ENCODE measurements around the gene ADGRG6. TPM values are rescaled to one million over a fixed set of nuclear protein-coding genes. Genes with fewer than 3 reads are reported as not detected.

The ADGRG6 gene
- total RNA-seq, 1 experiment from 2014 or later, result 30.3 TPM

DNA sequence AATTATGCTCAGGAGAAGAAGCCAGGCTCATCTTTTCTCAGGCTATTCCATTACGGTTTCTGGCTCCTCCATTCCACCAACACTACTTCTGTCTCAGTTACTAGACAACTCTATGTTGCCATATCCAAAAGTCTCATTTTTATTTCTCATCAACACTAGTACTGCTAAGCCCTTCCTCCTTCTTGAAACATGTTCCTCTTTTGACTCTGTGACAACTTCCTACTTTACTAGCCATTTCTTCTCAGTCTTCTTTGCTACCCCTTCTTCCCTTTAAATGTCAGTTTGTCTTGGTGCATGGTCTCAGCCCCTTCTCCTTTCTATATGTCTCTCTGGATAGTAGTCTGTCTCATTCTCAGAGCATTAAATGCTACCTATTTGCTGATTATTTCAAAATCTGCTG, 7.1 kb upstream of the ADGRG6 start:
- no peak overlapping the region for H3K27ac ChIP-seq
- TF ChIP-seq CTCF (conservative IDR thresholded peaks at IDR 0.05), result no peak
- no peak for TF ChIP-seq EZH2 (IDR thresholded peaks at IDR 0.05; ENCODE audit: low read depth)
- CTCF ChIA-PET, result no interaction called here

DNA sequence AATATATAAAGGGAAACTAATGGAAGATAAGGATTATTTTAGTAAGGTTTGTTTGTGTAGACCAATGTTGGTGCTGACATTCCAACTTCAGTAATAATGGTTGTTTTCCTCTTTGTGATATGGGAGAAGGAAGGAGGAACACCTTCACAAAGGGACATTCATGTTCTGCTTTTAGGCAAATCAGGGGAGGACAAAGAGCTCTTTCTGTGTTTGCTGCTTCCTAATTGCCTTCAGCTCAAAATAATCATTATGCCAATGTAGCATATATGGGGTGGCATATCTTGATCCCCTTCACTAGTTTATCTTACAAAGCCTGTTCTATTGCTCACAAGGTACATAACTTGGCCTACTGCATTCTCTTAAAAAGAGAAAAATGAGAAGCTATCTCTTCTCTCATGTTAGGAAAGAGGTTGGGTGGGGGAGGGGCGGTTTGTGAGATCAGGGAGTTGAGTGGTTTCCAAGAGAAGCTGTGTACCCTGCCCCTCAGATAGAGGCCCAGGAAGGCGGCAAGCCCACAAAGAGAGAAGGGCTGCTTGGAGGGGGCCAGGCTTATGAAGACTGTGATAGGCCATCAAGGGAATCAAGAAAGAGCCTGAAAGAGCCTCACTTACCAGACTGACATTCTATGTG, 4.7 kb upstream of the ADGRG6 start:
- Histone ChIP-seq H3K79me2 (ENCODE audit: low read depth) (no peaks in the 10 kb centered on the region), H3K9me2 (ENCODE audit: insufficient read depth) (no peaks in the 10 kb centered on the region), H2AFZ (no peak overlapping the region), H3K4me2 (no peak overlapping the region), H3K27me3 (ENCODE audit: insufficient read depth, low read depth) (no peaks in the 10 kb centered on the region), H3K4me1 (replicated peaks; ENCODE audit: insufficient read depth) (peaks cover 15% of the 10 kb centered on the region), H3K36me3 (ENCODE audit: low read depth) (no peaks in the 10 kb centered on the region), H4K20me1 (ENCODE audit: insufficient read depth) (no peaks in the 10 kb centered on the region), H3K27ac (no peak overlapping the region), H3F3A (ENCODE audit: insufficient read depth, low read depth) (peaks cover 19% of the 10 kb centered on the region), H3K9me3 (ENCODE audit: insufficient read depth, low read depth) (peaks cover 6% of the 10 kb centered on the region; the same call in 1 of the 2 replicates), H3K4me3 (no peak overlapping the region)
- POLR2A ChIA-PET (ENCODE audit: unreplicated experiment), result no interaction called here
- no TSS peak for BruUV-seq (replicated peaks)
- TF ChIP-seq EZH2 (IDR thresholded peaks at IDR 0.05; ENCODE audit: low read depth), result no peak
- TF ChIP-seq CTCF (conservative IDR thresholded peaks at IDR 0.05), result no peak
- no peak for DNase-seq
- CTCF ChIA-PET, result no interaction called here
- intact Hi-C loops (cut with micrococcal nuclease; ENCODE audit: unreplicated experiment), result no loop called here

More for the DNA sequence above, 7.1 kb upstream of the ADGRG6 start:
- intact Hi-C loops (cut with micrococcal nuclease; ENCODE audit: unreplicated experiment), result no loop called here
- Histone ChIP-seq H3K4me3 (no peak overlapping the region), H4K20me1 (ENCODE audit: insufficient read depth) (no peaks in the 10 kb centered on the region), H3K9me3 (ENCODE audit: insufficient read depth, low read depth) (no peaks in the 10 kb centered on the region; the same call in 1 of the 2 replicates), H3K27me3 (ENCODE audit: insufficient read depth, low read depth) (no peaks in the 10 kb centered on the region), H3K4me1 (replicated peaks; ENCODE audit: insufficient read depth) (no peaks in the 10 kb centered on the region), H3K4me2 (no peak overlapping the region), H3K9me2 (ENCODE audit: insufficient read depth) (no peaks in the 10 kb centered on the region), H3K36me3 (ENCODE audit: low read depth) (no peaks in the 10 kb centered on the region), H3K79me2 (ENCODE audit: low read depth) (no peaks in the 10 kb centered on the region), H2AFZ (no peak overlapping the region), H3F3A (ENCODE audit: insufficient read depth, low read depth) (peaks cover under 1% of the 10 kb centered on the region; the same call in 1 of the 2 replicates)
- POLR2A ChIA-PET (ENCODE audit: unreplicated experiment), result no interaction called here
- DNase-seq, result no peak
- BruUV-seq (replicated peaks), result no TSS peak

- Histone ChIP-seq H3F3A (ENCODE audit: insufficient read depth, low read depth) (peaks cover 20% of the 10 kb centered on the region), H3K4me2 (no peak overlapping the region), H3K36me3 (ENCODE audit: low read depth) (no peaks in the 10 kb centered on the region), H3K27me3 (ENCODE audit: insufficient read depth, low read depth) (no peaks in the 10 kb centered on the region), H4K20me1 (ENCODE audit: insufficient read depth) (no peaks in the 10 kb centered on the region), H2AFZ (no peak overlapping the region), H3K27ac (no peak overlapping the region), H3K9me2 (ENCODE audit: insufficient read depth) (no peaks in the 10 kb centered on the region), H3K4me3 (no peak overlapping the region), H3K4me1 (replicated peaks; ENCODE audit: insufficient read depth) (peaks cover 16% of the 10 kb centered on the region), H3K9me3 (ENCODE audit: insufficient read depth, low read depth) (peaks cover 6% of the 10 kb centered on the region; the same call in 1 of the 2 replicates), H3K79me2 (ENCODE audit: low read depth) (0 out of 2 replicates have a peak, but pooled peaks cover under 1% of the 10 kb centered on the region)
- BruUV-seq (replicated peaks), result no TSS peak
- intact Hi-C loops (cut with micrococcal nuclease; ENCODE audit: unreplicated experiment), result no loop called here
- TF ChIP-seq CTCF (conservative IDR thresholded peaks at IDR 0.05) (no peak), EZH2 (IDR thresholded peaks at IDR 0.05; ENCODE audit: low read depth) (no peak)
- no peak for DNase-seq
- ChIA-PET POLR2A (ENCODE audit: unreplicated experiment) (no interaction called here), CTCF (no interaction called here)
Observed at GRCh38 chr6:142297605-142297995, 4.2 kb upstream of the ADGRG6 start.
